NCI-H2196 treated with DMSO at 0.1 percent for 48 hours (cell line): ENCODE data around the gene ABCA7.

Experiments
- DNase-seq: peaks from one replicate; lab custom pipeline; 2025; ENCODE audit not compliant: unreplicated experiment; lab: John Stamatoyannopoulos, UW

Gene ABCA7

DNA sequence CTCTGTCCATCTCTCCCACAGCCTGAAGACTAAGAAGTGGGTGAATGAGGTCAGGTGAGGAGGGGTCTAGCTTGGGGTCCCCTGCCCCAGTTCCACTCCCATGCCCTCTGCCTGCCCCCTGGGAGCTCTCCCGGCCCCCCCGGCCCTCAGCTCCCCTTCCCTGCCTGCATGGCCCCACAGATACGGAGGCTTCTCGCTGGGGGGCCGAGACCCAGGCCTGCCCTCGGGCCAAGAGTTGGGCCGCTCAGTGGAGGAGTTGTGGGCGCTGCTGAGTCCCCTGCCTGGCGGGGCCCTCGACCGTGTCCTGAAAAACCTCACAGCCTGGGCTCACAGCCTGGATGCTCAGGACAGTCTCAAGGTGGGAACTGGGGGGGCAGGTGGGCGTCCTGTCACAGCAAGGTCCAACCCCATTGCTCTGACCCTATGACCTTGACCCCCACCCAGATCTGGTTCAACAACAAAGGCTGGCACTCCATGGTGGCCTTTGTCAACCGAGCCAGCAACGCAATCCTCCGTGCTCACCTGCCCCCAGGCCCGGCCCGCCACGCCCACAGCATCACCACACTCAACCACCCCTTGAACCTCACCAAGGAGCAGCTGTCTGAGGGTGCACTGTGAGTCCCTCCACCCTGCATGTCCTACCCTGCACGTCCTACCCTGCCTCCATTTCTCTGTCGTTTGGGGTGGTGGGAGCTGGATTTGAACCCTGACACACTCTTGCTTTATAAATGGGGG lies 16.1 kb downstream of the ABCA7 start:
- no peak for DNase-seq

DNA sequence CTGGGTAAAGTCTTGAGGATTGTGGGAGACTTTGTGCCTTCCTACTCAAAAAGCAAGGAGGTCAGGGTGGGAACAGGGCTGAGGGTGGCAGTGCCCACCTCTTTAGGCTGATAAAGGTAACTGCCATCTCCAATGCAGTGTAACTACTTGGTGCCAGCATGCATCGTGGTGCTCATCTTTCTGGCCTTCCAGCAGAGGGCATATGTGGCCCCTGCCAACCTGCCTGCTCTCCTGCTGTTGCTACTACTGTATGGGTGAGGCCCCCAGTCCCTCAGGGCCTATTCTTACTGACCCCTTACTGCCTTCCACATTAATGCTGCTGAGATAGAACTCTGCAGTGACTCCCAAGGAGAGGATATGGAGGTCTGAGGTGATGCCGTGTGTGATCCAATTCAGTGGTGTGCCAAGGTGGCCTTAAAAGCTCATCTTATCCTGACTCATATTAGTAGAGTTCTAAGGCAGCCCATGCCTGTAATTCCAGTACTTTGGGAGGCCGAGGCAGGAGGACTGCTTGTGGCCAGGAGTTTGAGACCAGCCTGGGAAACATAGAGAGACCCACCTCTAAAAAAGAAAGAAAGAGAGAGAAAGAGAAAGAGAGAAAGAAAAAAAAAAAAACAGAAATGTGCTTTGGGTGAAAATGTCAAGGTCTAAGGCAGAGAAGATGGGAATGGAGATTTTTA lies 17.4 kb downstream of the ABCA7 start:
- peak; percentile 16 for DNase-seq

DNA sequence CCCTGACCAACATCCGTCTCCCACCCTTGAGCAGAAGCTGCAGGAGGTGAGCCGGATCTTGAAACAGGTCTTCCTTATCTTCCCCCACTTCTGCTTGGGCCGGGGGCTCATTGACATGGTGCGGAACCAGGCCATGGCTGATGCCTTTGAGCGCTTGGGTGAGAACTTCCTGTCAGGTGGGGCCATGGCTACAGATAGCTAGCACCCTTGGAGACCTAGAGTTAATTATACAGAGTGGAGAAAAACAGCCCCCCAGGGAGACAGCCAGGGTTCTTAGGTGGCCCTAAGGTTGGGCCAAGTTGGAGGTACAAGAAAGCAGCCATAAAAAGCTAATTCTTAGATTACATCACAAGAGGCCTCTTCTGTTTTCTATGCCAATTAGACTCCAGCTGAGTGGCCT lies 18.2 kb downstream of the ABCA7 start:
- no peak for DNase-seq

DNA sequence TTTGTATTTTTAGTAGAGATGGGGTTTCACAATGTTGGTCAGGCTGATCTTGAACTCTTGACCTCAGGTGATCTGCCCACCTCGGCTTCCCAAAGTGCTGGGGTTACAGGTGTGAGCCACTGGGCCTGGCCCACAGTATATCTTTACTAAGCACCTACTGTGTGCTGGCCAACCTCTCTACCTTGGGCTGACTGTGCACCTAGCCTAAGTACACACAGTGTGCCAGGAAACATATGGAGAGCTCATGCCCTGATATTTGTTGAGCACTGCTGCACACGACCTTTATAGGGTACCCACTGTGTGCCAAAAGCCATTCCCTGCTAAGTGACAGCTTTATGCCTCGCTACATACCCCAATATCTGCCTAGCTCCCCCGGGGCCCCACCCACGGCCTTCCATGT lies 20.8 kb downstream of the ABCA7 start:
- DNase-seq, result no peak

DNA sequence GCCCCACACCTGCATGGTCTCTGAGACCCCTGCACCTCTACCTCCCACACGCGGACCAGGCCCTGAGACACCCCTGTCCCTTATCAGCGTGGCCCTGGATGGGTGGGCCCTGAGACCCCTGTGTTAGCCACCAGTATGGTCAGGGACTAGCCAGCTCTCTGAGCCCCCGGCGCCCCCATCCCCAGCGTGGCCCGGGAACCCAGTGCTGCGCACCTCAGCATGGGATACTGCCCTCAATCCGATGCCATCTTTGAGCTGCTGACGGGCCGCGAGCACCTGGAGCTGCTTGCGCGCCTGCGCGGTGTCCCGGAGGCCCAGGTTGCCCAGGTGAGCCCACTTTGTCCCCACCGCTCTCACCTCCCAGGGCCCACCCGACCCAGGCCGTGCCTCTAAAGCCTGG lies 22.1 kb downstream of the ABCA7 start:
- no peak for DNase-seq

DNA sequence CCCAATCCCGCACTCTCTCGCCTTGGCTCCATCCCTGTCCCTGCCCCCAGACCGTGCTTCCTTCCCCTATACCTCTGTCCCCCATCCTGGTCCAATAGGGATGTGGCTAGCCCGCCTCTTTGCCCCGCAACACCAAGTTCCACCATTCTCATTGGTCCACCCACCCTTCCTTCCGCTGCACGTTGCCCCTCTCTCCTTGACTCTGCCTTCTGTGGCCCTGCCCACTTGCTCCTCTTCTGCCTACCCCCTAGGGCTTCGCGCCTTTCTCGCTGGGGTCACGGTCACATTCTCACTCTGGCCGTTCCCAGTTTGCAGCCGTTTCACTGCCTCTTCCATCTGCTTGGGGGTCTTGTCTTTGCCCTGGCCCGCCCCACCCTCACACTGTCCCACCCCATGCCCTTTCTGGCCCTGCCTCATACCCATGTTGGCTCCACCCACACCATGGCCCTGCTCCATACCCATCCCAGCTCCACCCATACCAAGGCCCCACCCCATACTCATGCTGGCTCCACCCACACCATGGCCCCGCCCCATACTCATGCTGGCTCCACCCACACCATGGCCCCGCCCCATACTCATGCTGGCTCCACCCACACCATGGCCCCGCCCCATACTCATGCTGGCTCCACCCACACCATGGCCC lies 22.6 kb downstream of the ABCA7 start:
- DNase-seq, result no peak

DNA sequence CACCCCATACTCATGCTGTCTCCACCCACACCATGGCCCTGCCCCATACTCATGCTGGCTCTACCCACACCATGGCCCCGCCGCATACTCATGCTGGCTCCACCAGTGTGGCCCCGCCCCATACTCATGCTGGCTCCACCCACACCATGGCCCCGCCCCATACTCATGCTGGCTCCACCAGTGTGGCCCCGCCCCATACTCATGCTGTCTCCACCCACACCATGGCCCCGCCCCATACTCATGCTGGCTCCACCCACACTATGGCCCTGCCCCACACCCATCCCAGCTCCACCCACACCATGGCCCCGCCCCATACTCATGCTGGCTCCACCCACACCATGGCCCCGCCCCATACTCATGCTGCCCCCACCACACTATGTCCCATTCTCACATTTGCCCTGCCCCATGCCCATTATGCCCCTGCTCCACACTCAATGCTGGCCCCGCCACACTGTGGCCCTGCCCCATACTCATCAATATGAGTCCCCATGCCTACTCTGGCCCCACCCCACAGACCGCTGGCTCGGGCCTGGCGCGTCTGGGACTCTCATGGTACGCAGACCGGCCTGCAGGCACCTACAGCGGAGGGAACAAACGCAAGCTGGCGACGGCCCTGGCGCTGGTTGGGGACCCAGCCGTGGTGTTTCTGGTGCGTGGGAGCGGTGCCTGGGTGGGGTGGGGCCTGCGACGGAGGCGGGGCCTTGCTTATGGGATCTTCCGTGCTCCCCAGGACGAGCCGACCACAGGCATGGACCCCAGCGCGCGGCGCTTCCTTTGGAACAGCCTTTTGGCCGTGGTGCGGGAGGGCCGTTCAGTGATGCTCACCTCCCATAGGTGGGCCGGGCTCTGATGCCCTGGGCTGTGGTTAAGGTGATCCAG lies 23.4 kb downstream of the ABCA7 start:
- DNase-seq, result no peak

DNA sequence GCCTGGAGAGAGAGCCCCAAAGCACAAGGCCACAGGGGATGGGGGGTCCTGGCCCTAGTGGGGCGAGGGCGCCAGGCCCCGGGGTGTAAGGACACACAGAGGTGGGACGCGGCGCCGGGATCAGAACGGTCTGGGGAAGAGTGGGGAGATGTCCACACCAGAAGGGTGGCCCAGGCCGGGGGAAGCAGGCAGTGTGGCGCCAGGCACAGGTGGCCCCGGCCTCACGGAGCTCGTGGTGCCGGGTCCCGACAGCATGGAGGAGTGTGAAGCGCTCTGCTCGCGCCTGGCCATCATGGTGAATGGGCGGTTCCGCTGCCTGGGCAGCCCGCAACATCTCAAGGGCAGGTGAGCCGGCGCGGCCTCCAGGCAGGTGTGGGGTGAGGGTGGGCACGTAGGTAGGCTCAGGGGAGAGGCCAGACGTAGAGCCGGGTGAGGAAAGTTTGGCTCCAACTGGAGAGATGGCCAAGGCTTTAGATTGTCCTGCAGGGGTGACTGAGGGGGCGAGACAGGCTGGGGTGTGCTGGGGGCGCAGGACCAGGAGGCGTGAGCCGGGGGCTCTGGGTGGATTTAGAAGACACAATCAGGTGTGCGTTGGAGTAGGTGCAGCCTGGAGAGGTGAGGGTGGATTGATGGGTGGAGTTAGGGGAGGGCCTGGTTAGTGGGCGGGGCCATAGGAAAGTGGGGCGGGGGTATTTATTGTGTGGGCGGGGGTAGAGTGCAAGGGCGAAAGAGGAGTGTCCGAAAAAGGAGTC lies 24.2 kb downstream of the ABCA7 start:
- DNase-seq, result no peak

DNA sequence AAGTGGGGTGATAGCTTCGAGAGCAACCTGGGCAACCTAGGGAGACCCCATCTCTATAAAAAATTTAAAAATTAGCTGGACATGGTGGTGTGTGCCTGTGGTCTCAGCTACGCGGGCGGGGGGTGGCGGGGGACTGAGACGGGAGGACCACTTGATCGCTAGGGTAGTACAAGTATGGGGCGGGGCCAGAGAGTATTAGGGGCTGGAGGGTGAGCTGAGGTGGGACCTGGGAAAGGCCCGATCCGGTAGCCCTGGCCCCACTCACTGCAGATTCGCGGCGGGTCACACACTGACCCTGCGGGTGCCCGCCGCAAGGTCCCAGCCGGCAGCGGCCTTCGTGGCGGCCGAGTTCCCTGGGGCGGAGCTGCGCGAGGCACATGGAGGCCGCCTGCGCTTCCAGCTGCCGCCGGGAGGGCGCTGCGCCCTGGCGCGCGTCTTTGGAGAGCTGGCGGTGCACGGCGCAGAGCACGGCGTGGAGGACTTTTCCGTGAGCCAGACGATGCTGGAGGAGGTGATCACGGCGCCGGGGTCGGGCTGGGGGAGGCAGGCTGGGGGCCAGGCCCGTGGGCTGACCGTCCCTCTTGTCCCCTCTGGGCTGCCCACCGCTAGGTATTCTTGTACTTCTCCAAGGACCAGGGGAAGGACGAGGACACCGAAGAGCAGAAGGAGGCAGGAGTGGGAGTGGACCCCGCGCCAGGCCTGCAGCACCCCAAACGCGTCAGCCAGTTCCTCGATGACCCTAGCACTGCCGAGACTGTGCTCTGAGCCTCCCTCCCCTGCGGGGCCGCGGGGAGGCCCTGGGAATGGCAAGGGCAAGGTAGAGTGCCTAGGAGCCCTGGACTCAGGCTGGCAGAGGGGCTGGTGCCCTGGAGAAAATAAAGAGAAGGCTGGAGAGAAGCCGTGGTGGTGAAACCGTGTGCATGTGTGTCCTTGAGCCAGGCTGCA lies 25.0 kb downstream of the ABCA7 start:
- peak; percentile 9 for DNase-seq

DNA sequence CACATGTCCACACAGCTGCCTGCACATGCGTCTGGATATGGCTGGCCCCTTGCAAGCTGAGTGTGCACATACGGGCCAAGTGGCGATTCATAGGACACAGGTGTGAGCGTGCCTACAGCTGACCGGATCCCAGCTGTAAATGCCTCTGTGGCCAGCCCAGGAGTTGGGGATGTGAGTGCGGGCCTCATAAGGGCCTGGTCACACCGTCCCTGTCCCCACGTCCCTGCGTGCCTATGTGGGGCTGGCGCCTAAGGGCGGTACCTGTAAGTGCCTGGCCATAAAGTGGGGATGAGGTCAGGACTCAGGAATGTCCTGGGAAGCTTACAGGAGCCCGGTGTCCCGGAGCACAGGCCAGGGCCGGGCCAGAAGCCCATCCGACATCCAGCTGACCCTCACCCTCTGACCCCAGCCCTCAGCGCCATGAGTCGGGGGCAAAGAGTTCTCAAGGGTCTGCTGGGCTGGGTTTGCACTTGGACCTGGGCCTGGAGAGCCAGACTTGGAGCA lies 25.8 kb downstream of the ABCA7 start:
- no peak for DNase-seq

DNA sequence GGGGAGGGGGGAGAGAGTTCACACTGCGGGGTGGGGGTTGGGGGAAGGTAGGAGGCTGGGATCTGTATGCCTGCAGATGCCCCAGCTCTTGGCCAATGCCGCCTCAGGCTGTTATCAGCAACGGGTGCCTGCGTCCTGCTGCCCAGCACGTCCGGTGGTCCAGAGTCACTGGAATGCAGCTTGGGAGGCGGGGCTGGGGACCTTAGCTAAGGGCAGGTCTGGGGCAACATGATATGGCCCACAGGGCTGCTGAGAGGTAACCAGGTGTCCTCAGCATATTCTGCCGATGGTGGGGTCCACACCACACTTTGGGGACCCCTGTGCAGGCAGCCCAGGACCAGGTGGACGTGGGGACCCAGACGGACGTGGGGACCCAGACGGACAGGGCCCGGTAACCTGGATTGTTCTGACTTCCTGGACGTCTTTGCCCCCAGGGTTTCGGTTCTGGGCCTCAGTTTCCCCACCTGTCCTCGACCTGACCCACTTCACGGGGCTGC lies 26.4 kb downstream of the ABCA7 start:
- DNase-seq, result no peak

DNA sequence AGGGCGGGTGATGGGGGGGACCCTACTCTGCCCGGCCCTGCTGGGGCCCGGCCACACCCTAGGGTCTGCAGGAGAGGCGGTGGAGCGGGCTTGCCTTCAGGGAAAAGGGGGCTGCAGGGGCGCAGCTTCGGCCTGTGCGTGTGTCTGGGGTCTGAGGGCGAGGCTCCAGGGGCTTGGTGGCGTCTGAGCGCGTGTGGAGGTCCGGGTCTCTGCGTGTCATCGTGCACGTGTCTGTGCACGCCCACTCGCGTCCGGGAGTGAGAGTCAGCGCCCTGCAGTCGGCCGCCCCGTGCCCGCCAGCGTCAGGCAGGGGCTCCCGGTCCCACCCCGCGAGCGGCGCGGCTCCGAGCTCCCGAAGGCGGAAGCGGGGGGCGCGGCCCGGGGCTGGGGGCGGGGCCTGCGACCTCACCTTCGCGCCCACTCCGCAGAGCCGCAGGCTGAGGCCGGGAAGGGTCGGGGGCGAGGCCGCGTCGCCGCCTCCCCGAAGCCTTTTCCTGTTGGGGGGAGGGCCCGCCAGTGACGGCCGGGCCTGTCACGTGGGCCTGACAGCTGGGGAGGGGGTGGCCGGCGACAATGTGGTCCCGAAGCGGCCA lies 26.9 kb downstream of the ABCA7 start, which contains the start of gene ARHGAP45:
ARHGAP45 (plus strand) TSS at position 420 of the 593 bp plus-strand sequence. CDS start 239 bp downstream, outside the sequence.
- no peak for DNase-seq

DNA sequence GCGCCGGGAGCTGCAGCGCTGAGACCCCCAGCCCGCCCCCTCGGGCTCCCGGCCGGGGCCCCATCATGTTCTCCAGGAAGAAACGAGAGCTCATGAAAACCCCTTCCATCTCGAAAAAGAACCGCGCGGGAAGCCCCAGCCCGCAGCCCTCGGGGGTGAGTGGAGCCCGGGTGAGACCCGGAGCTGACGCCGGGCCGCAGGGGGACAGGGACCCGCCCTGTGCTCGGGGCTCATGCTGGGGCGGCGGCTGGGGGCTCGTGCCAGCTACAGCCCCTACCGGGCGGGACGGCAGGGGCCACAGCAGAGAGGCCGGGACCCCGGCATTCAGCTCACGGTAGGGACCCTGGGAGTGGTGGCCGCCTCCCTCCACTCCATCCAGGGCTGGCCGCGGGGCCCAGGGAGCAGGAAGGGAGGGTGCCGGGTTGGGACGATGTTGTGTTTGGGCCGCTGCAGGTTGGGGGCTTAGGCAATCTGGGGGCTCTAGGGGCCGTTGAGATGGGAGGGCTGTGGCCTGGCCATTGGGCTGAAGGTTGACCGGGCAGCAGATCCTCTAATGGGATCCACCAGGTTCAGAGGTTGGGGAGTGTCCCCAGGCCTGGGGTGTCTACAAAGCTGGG lies 27.5 kb downstream of the ABCA7 start:
- no peak for DNase-seq

DNA sequence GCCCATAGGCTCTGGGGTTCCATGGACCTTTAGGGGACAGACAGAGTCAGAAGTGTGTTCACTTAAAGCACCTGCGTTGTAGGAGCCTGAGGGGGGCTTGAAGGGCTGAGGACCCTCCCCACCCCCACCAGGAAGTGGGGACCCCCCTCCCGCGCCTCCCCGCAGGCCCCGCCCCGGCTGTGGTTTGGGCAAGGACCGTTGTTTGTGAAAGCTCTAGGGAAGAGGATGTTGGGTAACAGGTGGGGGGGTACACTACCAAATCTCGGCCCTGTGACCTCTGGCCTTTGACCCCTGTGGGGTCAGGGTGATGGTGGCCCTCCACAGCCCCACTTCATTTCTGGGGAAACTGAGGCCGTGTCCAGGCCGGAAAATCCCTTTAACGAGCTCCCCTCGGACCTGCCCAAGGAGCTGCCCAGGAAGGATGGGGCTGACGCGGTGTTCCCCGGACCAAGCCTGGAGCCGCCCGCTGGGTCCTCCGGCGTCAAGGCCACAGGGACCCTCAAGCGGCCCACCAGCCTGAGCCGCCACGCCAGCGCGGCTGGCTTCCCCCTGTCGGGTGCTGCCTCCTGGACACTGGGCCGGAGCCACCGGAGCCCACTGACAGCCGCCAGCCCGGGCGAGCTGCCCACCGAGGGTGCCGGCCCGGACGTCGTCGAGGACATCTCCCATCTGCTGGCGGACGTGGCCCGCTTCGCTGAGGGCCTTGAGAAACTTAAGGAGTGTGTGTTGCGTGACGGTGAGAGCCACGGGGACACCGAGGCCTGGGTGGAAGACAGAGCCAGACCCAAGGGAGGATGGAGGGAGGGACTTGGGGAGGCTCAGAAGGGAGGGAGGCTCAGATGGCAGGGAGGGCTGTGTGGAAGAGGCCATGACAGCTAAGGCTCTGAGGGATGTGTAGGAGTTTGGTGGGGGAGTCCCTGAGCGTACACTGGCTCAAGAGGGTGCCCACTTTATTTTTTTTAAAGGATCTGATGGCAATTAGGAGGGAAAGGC lies 28.4 kb downstream of the ABCA7 start:
- no peak for DNase-seq

DNA sequence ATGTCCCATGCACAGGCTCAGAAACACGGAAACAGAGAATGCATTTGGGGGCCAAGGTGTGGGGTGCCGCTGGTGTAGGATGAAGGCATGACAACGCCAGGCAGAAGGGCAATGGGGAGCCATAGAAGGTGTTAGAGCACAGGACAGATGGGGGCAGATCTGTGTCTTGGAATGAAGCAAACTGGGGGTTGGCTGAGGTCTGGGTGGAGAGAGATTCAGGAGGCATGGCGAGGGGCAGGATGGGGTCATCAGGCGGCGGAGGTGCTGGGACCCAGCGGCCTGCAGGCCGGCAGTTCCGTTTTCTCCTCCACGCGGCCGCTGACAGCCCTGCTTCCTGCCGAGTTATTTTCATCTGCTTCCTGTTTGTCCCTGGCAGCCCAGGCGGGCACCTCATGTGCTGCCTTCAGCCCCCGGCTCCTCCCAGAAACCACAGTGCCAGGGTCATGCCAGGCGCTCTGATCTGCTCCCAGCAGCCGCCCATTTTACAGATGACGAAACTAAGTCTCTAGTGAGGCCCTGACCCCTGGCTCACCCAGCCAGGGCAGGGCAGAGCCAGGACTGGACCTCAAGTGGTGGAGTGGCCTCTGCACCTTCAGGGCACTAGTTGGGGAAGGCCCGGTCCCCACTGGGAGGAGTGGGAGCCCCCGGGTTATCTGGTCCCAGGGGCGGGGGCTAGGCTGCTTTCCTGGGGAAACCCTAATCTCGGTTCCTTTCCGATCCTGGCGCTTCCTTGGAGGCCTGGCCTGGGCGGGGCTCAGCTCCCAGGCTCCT lies 29.3 kb downstream of the ABCA7 start:
- DNase-seq, result no peak

DNA sequence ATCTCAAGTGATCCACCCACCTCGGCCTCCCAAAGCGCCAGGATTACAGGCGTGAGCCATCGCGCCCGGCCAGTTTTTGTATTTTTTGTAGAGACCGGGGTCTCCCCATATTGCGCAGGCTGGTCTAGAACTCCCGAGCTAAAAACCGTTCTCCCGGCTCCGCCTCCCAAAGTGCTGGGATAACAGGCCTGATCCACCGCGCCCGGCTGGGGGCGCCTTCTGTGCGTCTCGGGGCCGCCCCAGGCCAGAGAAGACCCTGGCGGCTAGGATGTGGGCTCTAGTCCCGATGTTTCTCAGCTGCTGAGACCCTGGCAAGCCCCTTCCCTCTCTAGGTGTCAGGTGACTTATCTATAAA lies 30.6 kb downstream of the ABCA7 start:
- DNase-seq, result no peak
